Stimulated activated CD4-positive, alpha-beta T cell treated with anti-CD3 and anti-CD28 coated beads, Interleukin-12 subunit alpha, Interleukin-12 subunit beta, amount 100 ng/mL, for 24 hours (primary cell): Measurements from ENCODE around the gene AHDC1.

Experiments used
- DNase-seq, 2 experiments: peaks; one replicate each; pipeline ENCODE4 v3.0.0-alpha.2; 2020; ENCODE audit warnings: low read depth in 2 of 2

AHDC1 gene

DNA sequence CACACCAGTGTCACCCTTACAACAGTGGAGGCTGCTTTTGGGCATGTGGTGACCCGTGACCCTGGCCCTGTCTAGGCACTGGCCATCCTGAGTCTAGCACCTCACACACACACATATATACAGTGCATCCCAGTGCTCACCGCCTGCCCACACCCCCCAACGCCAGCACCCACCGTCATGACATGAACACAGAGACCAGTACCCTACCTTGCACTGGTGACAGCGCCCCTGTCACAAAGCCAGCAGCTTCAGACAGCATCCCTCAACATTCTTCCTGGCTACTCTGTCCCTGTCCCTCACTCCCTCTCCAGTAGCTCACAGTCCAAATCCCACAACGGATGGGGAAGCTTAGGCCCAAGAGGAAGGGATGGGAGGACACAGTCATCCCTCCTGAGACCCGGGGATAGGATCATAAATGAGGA, 27.1 kb downstream of the AHDC1 start:
- no peak for DNase-seq

DNA sequence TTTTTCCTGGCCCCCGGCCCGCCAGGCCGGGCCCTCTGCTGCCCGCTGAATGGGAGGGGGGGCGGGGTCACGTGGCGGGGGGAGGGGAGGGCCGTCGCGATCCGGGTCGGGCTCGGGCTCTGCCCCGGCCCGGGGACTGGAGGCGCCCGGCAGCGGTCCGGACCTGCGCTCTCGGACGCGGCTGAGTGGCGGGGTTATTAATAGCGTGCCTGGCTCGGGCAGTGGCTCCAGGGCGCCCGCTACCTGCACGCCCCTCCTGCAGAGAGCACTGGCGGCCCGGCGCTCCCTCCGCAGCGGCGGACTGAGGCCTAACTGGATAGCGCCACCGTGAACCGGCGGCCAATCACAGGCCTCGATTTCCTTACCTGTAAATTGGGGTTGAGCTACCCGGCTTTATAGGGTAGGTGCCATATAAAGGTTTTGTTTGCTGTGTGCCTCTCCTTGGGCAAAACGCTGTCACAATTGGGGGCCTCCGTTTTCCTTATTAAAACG, 28.1 kb downstream of the AHDC1 start:
- DNase-seq, result no peak

DNA sequence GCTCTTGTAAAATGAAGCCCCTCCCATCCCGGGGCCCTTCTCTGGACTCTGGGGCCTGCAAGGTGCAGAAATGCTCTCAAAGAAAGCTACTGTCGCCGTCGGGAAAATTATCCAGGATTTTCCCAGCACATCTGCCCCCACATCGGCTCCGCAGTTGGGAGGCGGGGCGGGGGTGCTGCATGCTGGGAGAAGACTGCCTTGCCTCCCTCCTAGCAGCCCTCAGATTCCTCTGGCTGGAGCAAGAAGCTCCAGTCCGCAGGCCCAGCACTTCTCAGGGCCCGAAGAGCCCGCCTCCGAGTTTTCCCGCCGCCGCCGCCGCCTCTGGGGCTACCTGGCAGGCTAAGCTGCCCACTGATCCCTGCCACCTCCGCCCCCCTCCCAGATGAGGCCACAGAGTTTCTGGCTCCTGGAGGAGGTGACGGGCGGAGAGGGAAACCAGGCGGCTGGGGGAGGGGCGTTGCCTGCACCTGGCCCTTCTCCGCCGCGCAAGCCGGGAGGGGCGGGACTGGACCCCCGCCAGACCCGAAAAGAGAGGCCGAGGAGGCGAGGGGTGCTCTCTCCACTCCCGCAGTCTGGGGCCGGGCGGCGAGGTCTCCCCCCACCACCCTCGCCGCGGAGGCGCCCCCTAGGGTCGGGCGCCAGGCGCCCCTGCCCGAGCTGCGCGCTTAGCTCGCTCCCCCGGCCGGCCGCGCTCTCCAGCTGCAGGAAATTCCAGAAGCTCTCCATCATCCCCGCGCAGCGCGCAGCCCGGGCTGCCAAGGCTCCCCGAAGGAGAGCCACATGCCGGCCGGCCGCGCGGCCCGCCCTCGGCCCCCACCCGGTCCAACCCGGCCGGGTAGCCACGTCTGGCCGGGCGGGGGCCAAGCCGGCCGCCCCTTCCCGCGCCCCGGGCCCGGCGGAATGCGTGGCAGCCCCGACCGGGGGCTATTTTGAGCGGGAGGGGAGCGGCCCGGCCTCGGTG, 28.8 kb downstream of the AHDC1 start:
- no peak for DNase-seq

DNA sequence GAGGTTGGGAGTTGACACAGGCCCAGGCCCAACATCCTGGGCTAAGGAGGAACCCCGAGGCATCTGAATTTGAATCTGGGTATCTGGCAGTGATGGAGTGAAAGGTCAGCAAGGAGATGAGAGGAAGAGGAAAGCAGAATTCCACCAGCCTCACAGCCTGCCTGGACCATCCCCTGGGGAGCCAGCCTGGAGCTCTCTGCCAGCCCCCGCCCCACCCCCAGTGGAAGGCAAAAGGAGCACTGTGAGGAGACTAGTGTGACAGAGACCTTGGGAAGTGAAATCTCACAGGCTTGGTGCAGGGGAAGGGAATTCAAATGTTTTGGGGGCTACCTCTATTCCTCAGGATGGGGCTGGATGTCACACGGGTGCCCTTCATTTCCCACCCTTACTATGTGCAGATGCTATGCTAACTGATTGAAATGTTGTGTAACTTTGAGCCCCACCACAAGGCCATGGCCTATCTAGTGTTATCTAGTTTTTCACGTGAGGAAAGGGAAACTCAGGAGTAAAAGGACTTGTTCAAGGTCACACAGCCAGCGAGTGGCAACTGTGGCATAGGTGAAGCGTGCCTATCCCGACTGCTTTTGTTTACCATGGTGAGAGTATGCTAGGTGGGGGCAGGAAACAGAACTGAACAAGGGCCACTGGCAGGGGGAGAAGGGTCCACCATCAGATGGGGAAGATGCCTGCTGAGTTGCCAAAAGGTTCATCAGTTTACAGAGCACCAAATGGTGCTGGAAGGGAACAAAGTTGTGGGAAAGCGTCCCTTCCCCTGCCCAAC, 29.8 kb downstream of the AHDC1 start:
- DNase-seq, result no peak

DNA sequence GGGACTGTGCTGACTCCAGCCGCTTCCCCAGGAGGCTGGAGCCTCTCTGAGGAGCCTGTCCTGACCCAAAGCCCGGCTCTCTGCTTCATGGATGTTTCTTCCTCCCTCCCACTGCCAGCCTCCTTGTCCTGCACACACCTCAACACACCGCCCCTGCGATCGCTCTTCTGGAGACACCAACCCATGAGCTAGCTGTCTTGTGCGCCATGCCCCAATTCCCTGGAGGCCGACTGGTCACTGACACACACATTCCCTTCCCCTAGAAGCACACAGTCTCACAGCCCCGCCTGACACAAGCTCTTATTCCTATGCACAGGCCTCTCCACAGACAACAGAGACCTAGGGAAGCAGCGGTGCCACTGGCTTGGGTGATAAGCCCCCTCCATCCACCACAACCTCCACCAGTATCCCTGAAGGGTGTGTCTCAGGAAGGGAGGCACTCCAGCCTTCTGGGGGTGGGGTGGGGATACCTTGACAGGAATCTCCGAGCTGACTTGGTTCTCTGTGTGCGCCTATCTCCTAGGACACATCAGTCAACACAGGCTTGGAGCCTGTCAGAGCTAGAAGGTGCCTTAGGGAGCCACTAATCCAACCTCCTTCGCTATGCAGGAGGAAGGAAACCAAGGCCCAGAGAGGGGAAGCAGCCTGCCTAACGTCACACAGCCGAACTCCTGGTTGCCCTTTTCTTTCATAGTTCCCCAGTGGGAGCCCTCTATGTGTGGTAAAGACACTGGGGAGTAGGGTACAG, 31.1 kb downstream of the AHDC1 start:
- DNase-seq, result no peak

DNA sequence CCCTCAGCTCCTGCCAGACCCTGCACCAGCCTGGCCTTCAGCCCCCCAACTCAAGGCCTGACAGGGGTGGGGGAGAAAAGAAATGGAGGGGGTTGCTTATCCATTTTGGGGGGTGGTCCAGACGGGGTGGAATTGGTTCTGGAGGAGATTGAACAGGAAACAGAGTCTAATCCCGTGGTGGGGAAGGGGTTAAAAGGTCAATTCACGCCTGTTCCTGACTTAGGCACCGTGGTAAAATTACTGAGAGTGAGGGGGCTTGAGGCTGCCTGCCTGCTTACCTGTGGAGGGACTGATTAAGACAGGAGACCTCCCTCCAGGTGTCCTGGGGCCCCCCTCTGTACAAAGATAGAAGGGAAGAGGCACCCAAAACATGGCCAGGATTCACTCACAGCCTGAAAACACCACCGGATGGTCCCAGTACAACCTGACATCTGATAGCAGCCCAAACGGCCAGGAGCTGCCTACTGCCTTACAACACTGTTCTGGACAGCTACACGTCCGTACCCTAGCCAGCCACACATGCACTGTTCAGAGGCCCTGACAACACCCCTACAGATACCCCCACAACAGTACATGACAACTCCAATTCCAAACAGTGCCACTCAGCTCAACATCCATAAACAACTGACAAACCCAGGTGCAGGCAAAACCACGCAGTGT, 31.8 kb downstream of the AHDC1 start:
- no peak for DNase-seq

DNA sequence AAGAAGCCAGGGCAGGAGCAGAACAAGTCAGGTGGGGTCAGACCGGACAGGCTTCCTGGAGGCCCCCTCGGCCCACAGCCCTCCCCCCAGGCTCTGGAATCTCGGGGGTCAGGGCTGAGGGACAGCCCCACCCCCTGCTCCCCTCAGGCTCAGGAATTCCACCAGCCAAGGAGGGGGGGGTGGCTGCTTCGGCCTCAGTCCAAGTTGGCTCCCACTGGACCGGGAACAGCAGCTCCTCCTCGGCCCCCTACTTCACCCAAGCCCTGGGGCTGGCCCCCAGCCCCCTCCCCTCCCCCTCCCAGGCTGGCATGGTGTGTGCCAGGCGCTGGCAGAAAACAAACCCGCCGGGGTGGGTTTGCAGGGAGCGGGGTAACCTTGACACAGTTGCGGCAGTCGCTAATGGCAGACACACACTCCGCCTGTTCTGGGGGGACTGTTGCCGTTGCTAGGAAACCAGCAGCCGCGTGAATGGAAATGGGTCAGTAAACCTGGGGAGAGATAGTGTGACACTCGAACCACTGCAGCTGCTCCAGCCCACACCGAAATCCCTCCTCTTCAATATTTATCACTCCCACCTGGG, 32.4 kb downstream of the AHDC1 start:
- no peak for DNase-seq

DNA sequence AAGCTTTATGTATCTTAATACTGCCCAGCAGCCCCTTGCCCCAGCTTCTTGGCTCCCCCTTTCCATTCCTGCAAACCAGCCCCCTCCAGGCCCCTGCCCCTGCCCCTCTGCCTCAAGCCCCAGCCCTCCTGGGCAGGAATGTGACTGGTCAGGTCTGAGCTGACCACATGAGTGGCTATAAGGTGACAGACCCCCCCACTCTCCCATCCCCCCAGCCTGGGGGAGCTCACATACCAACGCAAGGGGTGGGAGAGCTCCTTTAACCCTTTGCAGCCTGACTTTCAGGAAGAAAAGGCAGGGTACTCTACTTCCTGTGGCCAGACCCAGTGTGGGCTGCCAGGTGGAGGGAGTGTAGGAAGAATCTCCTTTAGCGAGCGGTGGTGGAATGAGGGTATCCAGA, 33.2 kb downstream of the AHDC1 start:
- no peak for DNase-seq

DNA sequence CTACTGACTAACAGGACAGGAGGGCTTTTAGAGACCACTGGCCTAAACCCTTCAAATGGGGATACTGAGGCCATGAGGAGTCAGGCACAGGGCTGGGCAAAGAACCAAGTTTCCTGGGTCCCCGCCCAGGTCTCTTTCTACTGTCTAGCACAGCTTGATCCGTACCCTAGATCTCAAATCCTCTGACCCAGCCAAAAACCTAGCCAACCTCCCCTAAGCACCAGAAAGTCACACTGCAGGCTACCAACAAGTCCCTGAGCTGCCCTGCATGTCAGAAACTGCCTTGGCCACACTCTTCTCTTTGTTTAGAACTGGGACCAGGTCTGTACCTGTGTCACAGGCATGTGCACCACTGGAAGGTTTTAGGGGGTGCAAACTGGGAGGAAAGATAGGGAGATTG, 33.6 kb downstream of the AHDC1 start:
- DNase-seq, result no peak

DNA sequence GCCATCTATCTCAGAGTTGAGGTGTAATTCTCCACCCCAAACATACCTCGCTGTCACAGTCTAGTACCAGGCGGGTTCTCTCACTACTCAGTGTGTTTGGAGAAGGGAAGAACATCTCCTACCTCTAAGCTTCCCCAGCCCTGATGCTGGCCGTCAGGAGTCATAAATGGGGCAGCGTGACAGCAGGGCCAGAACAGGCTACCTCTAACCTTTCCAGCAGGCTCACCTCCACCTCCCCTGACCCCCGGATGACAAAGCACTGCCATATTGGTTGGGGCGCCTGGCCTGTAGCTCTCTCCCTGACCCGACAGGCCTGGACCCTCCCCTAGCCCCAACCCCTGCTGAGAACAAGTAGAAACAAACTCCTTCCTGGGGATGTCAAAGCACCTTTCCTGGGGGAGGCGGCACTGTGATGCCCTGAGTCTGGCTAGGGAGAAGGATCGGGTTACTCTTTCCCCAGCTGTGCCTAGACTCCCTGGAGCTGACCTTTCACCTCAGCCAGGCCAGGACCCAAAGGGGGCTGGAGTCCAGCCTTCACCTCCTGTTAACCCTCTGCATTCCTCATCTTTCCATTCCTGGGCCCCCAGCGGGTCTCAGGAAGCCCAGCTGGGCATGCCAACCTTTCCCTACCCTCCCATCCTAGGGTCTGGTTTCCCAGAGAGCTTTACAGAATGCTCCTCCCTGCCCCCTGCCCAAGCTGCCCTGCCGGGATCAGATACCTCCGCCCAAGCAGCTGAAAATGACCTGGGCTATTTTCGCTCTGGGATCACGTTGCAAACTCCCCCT, 34.2 kb downstream of the AHDC1 start:
- DNase-seq, result no peak

DNA sequence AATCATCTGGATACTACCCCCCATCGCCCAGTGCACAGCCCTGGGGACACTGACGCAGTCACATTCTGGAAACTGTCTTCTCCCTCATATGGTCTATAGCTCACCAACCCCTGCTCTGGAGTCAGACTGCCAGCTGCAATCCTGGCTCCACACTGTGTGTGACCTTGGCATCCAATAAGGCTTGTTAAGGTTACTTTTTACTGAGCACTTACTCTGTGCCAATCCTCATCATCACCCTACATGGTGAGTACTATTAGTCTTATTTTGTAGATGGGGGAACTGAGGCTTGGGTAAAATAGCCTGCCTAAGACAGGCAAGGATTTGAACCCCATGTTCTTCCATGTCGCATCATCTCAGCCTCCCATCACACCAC, 34.9 kb downstream of the AHDC1 start:
- DNase-seq, result no peak

DNA sequence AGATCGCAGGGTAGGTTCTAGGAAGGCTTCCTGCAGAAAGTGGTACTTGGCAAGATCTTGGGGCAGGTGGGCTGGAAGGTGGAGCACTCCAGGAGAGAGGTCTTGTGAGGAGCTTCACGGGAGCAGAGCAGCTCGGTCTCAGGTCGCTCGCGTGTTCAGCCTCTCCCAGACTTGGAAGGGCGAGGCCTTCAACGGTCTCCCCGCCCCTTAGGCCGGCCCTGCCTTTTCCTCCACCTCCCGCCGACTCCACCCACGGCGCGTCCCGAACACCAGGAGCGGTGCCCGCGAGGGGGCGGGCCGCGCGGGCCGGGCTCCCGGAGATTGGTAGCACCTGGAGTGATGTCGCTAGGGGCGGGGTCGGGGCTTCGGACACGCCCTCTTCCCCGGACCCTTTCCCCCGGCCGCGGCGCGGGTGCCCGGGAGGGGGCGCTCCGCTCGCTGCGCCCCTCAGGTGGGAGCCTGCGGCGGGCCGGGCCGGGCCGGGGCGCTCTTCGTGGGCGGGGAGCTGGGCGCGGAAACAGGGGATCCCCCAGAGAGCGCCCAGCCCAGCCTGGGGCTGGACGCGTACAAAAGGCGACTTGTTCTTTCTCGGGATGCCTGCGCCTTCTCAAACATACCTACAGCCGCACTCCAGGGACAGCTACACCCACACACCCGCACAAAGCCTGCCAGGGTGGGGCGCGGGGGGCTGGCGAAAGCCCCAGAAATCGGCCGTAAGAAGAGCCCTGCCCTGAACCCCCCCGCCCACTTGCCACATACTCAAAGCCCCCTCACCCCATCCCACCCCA, 35.5 kb downstream of the AHDC1 start:
- DNase-seq, result peak; percentile 84 to 95

DNA sequence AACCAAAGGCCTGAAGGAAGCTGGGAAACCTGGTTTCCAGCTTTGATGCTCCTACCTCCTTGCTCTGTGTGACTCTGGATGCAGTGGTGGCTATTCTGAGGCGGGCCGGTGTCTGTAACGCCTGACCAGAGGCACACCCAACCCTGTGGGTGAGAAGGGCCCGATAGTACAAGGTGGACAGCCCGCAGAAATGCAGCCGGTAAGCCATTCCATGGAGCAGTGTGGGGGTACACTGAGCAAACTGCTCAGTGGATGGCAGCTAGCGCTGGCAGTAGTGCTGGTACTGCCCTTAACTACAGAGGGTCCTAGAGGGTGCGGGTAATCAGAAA, 36.0 kb downstream of the AHDC1 start:
- no peak for DNase-seq

DNA sequence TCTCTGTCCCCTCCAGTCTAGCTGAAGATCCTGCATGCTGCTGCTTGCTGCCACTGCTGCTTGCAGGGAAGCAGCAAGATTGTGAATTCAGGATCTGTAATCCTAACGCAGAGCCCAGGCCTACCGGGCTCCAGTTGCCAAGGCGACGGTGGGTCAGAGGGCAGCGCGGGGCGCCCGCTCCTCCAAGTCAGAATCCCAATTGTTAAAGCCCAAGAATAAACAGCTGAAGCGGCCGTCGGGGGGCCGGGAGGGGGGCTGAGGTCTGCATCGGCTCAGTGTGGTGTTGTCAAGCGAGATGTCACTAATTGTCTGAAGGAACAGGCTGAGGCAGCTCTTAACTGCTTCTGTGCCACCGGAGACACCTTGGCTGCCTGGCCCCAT, 36.8 kb downstream of the AHDC1 start:
- no peak for DNase-seq

DNA sequence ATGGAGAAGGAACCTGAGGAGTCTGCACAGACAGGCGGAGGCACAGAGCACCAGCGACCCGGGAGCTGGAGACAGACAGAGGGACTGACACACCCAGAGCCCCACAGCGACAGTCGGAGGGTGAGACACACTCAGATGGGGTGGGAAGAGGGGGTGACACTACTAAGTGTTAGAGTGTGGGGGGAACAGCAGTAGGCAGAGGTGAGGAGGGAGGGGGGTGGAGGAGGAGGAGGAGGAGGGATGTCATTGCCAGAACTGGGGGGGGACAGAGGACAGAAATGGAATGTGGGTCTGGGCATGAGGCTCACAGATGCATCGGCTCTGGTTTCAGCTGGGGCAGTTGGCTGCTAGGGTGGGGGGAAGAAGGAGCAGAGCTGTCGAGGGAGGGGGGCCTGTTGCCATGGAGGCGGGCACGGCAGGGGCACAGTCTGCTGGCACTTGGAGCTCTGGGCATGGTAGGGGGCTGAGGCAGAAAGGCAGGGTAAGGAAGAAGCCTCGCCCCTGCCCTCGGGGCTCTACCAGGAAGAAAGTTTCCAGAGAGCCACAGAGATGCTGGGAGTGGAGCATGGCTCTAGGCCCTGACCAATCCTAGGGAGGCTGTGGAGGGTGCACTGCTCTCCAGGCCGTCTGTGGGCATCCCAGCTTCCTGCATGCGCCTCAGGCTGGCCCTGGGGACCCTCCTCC, 37.3 kb downstream of the AHDC1 start:
- no peak for DNase-seq

DNA sequence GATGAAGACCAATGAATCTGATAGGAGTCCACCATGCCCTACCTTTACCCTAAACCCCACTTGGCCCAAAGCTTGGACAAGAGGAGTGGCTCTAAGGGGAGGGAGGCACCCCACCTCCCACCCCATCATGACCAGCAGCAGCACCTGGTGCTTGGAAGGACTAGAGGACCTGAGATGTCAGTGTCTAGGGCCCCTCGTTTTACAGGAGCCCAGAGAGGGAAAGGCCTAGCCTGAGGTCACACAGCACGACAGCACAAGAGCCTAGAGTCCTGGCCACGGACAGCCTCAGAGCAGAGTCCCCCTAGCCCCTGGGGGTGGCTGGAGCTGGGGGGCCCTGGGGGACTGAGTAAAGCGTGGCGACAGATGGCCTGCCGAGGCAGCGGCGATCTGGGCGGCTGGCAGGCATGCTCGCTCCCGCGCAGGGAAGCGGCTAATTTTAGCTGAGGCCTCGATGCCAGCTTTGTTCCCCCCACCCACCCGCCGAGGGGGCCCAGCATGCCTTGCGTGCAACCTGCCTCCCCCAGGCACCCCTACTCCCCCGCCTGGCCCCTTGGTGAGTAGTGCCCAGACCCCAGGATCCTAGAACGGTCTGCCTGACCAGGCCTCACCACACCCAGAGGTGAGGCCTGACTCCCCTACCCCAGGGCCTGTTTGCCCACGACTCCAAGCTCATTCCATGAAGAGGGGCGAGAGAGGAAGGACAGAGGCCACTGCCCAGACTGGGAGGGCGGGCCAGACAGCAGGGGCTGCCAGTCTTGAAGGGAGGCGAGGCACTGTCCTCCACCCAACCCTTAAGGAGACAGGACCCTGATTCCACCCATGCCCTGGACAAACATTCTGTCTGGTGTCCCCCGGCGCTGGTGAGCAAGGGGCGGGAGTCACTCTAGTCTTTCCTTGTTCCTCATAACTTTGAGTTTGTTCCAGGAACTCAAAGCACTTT, 39.0 kb downstream of the AHDC1 start:
- DNase-seq, result no peak

DNA sequence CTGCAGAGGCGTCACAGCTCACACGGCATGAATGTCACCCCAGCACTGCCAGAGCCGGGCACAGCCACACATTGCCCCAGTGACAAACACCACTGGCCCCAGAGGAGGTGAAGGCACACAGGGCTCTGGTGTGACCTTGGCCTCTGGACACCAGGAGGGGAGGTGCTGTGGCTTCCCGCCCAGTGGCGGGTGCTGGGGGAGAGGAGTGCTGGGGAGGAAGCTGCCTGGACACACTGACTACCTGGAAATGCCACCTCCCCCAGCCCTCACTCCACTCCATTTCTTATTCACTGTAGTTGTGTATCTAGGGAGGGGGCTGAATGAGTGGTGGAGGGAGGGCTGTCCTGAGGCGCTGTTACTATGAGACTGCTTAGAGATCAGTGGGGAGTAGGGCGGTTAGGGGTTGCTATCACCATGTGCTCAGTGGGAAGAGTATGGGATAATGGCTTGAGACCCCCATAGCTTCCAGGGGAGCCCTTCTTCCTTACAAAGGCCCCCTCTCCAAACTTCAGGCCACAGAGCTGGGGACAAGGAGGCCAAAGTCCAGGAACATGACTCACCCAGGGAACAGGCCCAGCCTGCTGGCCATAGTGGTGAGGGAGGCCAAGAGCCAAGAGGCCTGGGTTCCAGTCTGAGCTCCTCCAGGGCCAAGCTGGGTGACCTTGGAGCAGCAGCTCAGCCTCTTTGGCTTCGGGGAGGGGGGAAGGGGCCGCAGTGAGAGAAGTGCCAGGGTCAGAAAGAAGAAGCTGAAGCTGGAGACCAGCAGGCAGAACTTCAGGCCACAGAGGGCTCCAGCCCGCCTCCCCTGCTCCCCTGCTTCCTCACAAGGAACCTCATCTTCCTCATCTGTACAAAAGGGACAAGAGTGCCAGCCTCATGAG, 40.1 kb downstream of the AHDC1 start:
- DNase-seq, result no peak
